Endodermal cell (in vitro differentiated cells): ENCODE measurements around the gene GMPR2. TPM values are rescaled to one million over a fixed set of nuclear protein-coding genes. Genes with fewer than 3 reads are reported as not detected.

ENCODE experiments used
- DNase-seq: peaks from one replicate; pipeline ENCODE4 v3.0.0-alpha.2; 2017
- H3K27ac ChIP-seq: 2 replicates; pipeline ENCODE4 v1.5.1; 2013; ENCODE audit warnings: mild to moderate bottlenecking, low read depth, low read length, moderate library complexity
- H3K27me3 ChIP-seq: 2 replicates; pipeline ENCODE4 v1.6.1; 2013; ENCODE audit warnings: mild to moderate bottlenecking, low read length, moderate library complexity; ENCODE audit not compliant: insufficient read depth, control insufficient read depth, poor library complexity, severe bottlenecking
- H3K36me3 ChIP-seq: 2 replicates; pipeline ENCODE4 v1.7.0; 2013; ENCODE audit warnings: mild to moderate bottlenecking, low read length, moderate library complexity; ENCODE audit not compliant: control insufficient read depth, insufficient read depth
- H3K4me1 ChIP-seq: one replicate; pipeline ENCODE4 v1.7.0; 2013; ENCODE audit warnings: low read length; ENCODE audit not compliant: control insufficient read depth, insufficient read depth
- H3K4me3 ChIP-seq: 2 replicates; pipeline ENCODE4 v1.5.1; 2013; ENCODE audit warnings: mild to moderate bottlenecking, low read length, moderate library complexity
- H3K9ac ChIP-seq: 2 replicates; pipeline ENCODE4 v1.6.1; 2013; ENCODE audit warnings: mild to moderate bottlenecking, low read length, moderate library complexity; ENCODE audit not compliant: poor library complexity, severe bottlenecking; ENCODE audit errors: extremely low read depth
- H3K9me3 ChIP-seq: 2 replicates; pipeline ENCODE4 v1.6.1; 2013; ENCODE audit warnings: mild to moderate bottlenecking, low read length, moderate library complexity; ENCODE audit not compliant: control insufficient read depth
- H3K27ac Mint-ChIP-seq: 2 replicates; pipeline ENCODE4 v1.8.0; 2020; ENCODE audit warnings: mixed read lengths
- H3K27me3 Mint-ChIP-seq: 2 replicates; pipeline ENCODE4 v1.8.0; 2021; ENCODE audit warnings: mild to moderate bottlenecking, mixed read lengths; ENCODE audit not compliant: insufficient read depth
- H3K36me3 Mint-ChIP-seq: 2 replicates; pipeline ENCODE4 v1.8.0; 2020; ENCODE audit warnings: low read depth, mixed read lengths
- H3K4me1 Mint-ChIP-seq: 2 replicates; pipeline ENCODE4 v1.8.0; 2020; ENCODE audit warnings: mixed read lengths
- H3K4me3 Mint-ChIP-seq: 2 replicates; pipeline ENCODE4 v1.8.0; 2020; ENCODE audit warnings: mild to moderate bottlenecking, moderate library complexity, mixed read lengths
- H3K9me3 Mint-ChIP-seq: 2 replicates; pipeline ENCODE4 v1.8.0; 2020; ENCODE audit warnings: mild to moderate bottlenecking, mixed read lengths
- CTCF ChIP-seq: fragments of 200-600 bp; sonication (generic); conservative IDR thresholded peaks from 2 replicates; pipeline ENCODE4 v1.5.0; 2021; ENCODE audit warnings: antibody characterized with exemption, mild to moderate bottlenecking
- WGBS, 2 experiments: methylation state at CpG; one replicate each; pipeline versions ENCODE4 v1.1.5 to v1.1.7; 2013; ENCODE audit warnings: missing lambda C conversion rate in 2 of 2, mixed read lengths in 1 of 2; ENCODE audit not compliant: insufficient coverage in 1 of 2, insufficient read length in 1 of 2; 5-methylcytosine and 5-hydroxymethylcytosine counted together
- total RNA-seq, 2 donors: library from RNA; stranded (reverse); fragmentation: NEBNext Ultra II Directional in 1 of 2; extraction: Animal tissue kit (Norgen Biotek cat#: 25700) in 1 of 2; gene quantifications; 2 replicates in 1 of 2; 3 replicates in 1 of 2; pipeline ENCODE4 v1.2.1, GENCODE V29; 2021

Gene GMPR2
- total RNA-seq, 2 donors from 2014 or later, result 56.1 to 63.1 TPM

- Histone ChIP-seq H3K36me3 (no peaks in the 10 kb centered on the region), H3K4me1 (no peaks in the 10 kb centered on the region), H3K4me3 (no peak overlapping the region), H3K9ac (no peak overlapping the region), H3K27ac (no peak overlapping the region), H3K27me3 (no peaks in the 10 kb centered on the region), H3K9me3 (no peaks in the 10 kb centered on the region)
- Mint-ChIP-seq H3K27ac (no peak overlapping the region), H3K4me3 (no peak overlapping the region), H3K36me3 (peaks cover 5% of the 10 kb centered on the region), H3K27me3 (no peaks in the 10 kb centered on the region), H3K9me3 (no peaks in the 10 kb centered on the region), H3K4me1 (no peaks in the 10 kb centered on the region)
- WGBS, 2 experiments, result 92 to 95% methylated on average over 15 to 18 of the region's 18 CpGs
- DNase-seq, result no peak
- TF ChIP-seq CTCF, result no peak
These were observed 33.9 kb downstream of the GMPR2 start for GRCh38 chr14:24266344-24267244.

GRCh38 chr14:24267516-24267915 is 34.8 kb downstream of the GMPR2 start:
- peaks cover 5% of the 10 kb centered on the region for H3K36me3 Mint-ChIP-seq
- H3K4me3 Mint-ChIP-seq, result no peak overlapping the region
- WGBS, 2 experiments, result 95 to 100% methylated on average over 6 to 9 of the region's 9 CpGs
- no peak overlapping the region for H3K27ac Mint-ChIP-seq
- Histone ChIP-seq H3K36me3 (no peaks in the 10 kb centered on the region), H3K4me3 (no peak overlapping the region), H3K9ac (no peak overlapping the region), H3K27ac (no peak overlapping the region), H3K9me3 (no peaks in the 10 kb centered on the region), H3K27me3 (no peaks in the 10 kb centered on the region), H3K4me1 (no peaks in the 10 kb centered on the region)
- H3K9me3 Mint-ChIP-seq, result no peaks in the 10 kb centered on the region
- no peak for TF ChIP-seq CTCF
- H3K27me3 Mint-ChIP-seq, result no peaks in the 10 kb centered on the region
- no peak for DNase-seq
- H3K4me1 Mint-ChIP-seq, result peaks cover 4% of the 10 kb centered on the region

- no peak overlapping the region for H3K27ac Mint-ChIP-seq
- Histone ChIP-seq H3K9me3 (no peaks in the 10 kb centered on the region), H3K4me3 (no peak overlapping the region), H3K27me3 (no peaks in the 10 kb centered on the region), H3K4me1 (no peaks in the 10 kb centered on the region), H3K27ac (no peak overlapping the region), H3K36me3 (no peaks in the 10 kb centered on the region), H3K9ac (no peak overlapping the region)
- TF ChIP-seq CTCF, result no peak
- no peaks in the 10 kb centered on the region for H3K9me3 Mint-ChIP-seq
- H3K4me1 Mint-ChIP-seq, result peaks cover 4% of the 10 kb centered on the region
- no peak overlapping the region for H3K4me3 Mint-ChIP-seq
- peaks cover 5% of the 10 kb centered on the region for H3K36me3 Mint-ChIP-seq
- no peak for DNase-seq
- 92 to 93% methylated on average over 5 to 9 of the region's 9 CpGs for WGBS, 2 experiments
- no peaks in the 10 kb centered on the region for H3K27me3 Mint-ChIP-seq
These were observed 35.5 kb downstream of the GMPR2 start for GRCh38 chr14:24268225-24268624.
